ENCODE results near the gene ANKRD17. TPM values are rescaled to one million over a fixed set of nuclear protein-coding genes. Genes with fewer than 3 reads are reported as not detected.

The ANKRD17 gene
- total RNA-seq (2012; rRNA removed), result 75.3 and 77.2 TPM in 2 replicates
- 28.5 and 30.5 TPM in 2 replicates for polyA plus RNA-seq (2012; rRNA removed)
- 6.8 and 8.8 TPM in 2 replicates for polyA plus RNA-seq (2012; cell fraction: cytosol; rRNA removed)
- 13.9 and 48.1 TPM in 2 replicates for polyA plus RNA-seq (2012; cell fraction: nucleus; rRNA removed; ENCODE audit: low replicate concordance)
- percentile 95 among the genes with signal in this experiment for Bru-seq, nascent RNA
- BruChase-seq, experiment 1, labeled RNA remaining after a 6-hour chase, result percentile 95 among the genes with signal in this experiment
- BruChase-seq, experiment 2, labeled RNA remaining after a 2-hour chase, result percentile 97 among the genes with signal in this experiment
- long read RNA-seq, full-length matches to known transcripts, result 1 of 99 reads
- long read RNA-seq, partial matches to known transcripts, result 83 of 99 reads
- long read RNA-seq, other reads (novel, unspliced or antisense), result 15 of 99 reads

DNA sequence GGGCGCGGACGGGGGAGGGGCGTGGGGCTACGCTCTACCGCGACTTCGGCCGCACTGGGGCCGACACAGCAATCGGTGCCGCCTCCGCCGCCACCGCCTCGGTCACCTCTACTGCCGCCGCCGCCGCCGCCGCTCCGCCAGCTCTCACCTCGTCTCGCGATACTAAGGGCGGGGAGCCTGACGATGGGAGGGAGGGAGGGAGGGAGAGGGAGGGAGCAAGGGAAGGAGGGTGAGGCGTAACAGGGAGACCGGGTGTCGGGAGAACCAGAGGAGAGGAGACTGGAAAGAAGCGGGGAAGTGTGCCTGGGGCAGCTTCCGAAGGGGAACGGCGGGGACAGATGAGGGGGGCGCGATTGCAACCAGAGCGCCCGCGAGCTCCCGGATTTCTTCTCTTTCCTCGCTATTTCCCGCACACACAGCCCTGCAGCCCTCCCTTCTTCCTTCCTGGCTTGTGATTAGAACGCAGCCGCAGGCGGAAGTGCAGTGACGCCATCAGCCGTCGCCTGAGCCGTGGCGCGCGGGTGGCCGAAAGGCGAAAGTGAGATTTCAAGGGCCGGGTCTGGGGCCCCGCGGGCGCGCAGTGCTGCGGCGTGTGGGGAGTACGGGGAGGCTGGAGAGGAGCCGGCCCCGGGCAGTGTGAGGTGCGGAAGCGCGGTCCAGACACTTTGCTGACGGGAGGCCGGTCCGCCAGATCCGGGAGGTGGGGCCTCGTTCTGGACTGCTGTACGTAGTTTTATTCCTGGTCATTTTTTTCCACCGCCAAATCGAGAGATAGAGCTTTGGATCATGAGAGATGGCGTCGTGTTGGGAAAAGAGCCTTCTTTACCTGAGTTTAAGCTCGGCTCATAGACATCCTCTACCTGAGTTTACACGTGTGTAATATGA is at the start of gene ANKRD17:
Gene ANKRD17 (minus strand): TSS at position 113 of the 885 bp plus-strand sequence. CDS start 130 bp downstream, outside the sequence.
- in situ Hi-C loops (cut with MboI; ENCODE audit: low sequenced_read_pairs), result loop anchor here (10.0 kb wide), 1 partner anchor 114 kb away; no protein-coding TSS in a partner anchor
- TF ChIP-seq MXI1 (IDR thresholded peaks at IDR 0.05; ENCODE audit: borderline replicate concordance, low read depth, low read length) (peak; percentile 80; the same call in 1 of the 2 replicates), POLR2A (IDR thresholded peaks at IDR 0.05; ENCODE audit: low read depth, low read length) (peak; percentile 93), RCOR1 (IDR thresholded peaks at IDR 0.05; ENCODE audit: insufficient replicate concordance, low read length) (no peak), MAFK (IDR thresholded peaks at IDR 0.05; ENCODE audit: low read depth, low read length) (no peak), CTCF (conservative IDR thresholded peaks at IDR 0.05; ENCODE audit: low read depth, low read length) (0 out of 2 replicates have a peak, but pooled peaks have one; percentile 1), SMC3 (IDR thresholded peaks at IDR 0.05; ENCODE audit: low read depth, low read length) (no peak), USF2 (IDR thresholded peaks at IDR 0.05; ENCODE audit: low read depth, low read length) (no peak), NFE2L2 (IDR thresholded peaks at IDR 0.05; ENCODE audit: low read depth, low read length) (no peak), CHD1 (IDR thresholded peaks at IDR 0.05; ENCODE audit: low read depth, low read length) (no peak), FOS (IDR thresholded peaks at IDR 0.05; ENCODE audit: low read depth, low read length) (no peak), RAD21 (IDR thresholded peaks at IDR 0.05; ENCODE audit: low read length) (0 out of 2 replicates have a peak, but pooled peaks have one; percentile 25), CEBPB (IDR thresholded peaks at IDR 0.05; ENCODE audit: low read depth, low read length) (no peak), RFX5 (IDR thresholded peaks at IDR 0.05; ENCODE audit: low read depth, low read length) (no peak)

More for the DNA sequence above, at the start of gene ANKRD17:
- peak; percentile 91 for DNase-seq
- Histone ChIP-seq H3K4me3 (ENCODE audit: insufficient read depth, low read depth, low read length) (peak within 1 kb of the TSS; percentile 83), H2BK15ac (ENCODE audit: low read depth, low read length) (peak within 1 kb of the TSS; percentile 91; the same call in 2 of the 3 replicates), H3K56ac (ENCODE audit: extremely low read depth, insufficient read depth, low read length) (peak within 1 kb of the TSS; percentile 95), H4K8ac (ENCODE audit: low read depth in 2 of 2, low read length in 2 of 2) (peak within 1 kb of the TSS; percentile 91 to 99), H4K20me1 (ENCODE audit: insufficient read depth, low read length) (peaks cover 32% of the 10 kb centered on the region), H3K36me3 (ENCODE audit: control insufficient read depth, insufficient read depth, low read length) (no peaks in the 10 kb centered on the region), H3K23ac (ENCODE audit: low read depth, low read length) (peak within 1 kb of the TSS; percentile 98), H3K27me3 (ENCODE audit: control insufficient read depth, insufficient read depth, low read length) (no peaks in the 10 kb centered on the region), H2AK5ac (ENCODE audit: low read depth, low read length) (peak within 1 kb of the TSS; percentile 83), H3K9me3 (ENCODE audit: control insufficient read depth, insufficient read depth, low read length) (no peaks in the 10 kb centered on the region), H3K4me1 (ENCODE audit: control insufficient read depth, insufficient read depth, low read length) (no peaks in the 10 kb centered on the region), H3K9me1 (ENCODE audit: insufficient read depth, low read length) (no peaks in the 10 kb centered on the region), H4K91ac (ENCODE audit: insufficient read depth, low read depth, low read length) (peak within 1 kb of the TSS; percentile 81), H2AK9ac (replicated peaks; ENCODE audit: low read depth, low read length, poor library complexity) (peak within 1 kb of the TSS; percentile 94), H3K9ac (ENCODE audit: low read depth, low read length) (peak within 1 kb of the TSS; percentile 99), H3K18ac (ENCODE audit: low read depth, low read length) (peak within 1 kb of the TSS; percentile 87), H3K4ac (ENCODE audit: low read depth, low read length) (peak within 1 kb of the TSS; percentile 96), H2BK5ac (ENCODE audit: low read depth, low read length, poor library complexity, severe bottlenecking) (peak within 1 kb of the TSS; percentile 91), H3K4me2 (ENCODE audit: low read depth, low read length) (peak within 1 kb of the TSS; percentile 99), H2AFZ (replicated peaks; ENCODE audit: low read length, poor library complexity) (peak within 1 kb of the TSS; percentile 95), H3K79me1 (ENCODE audit: low read depth in 1 of 2, low read length in 2 of 2) (peaks cover 20 to 39% of the 10 kb centered on the region in 2 experiments), H2BK20ac (ENCODE audit: low read depth, low read length) (no peak within 1 kb of the TSS), H2BK120ac (ENCODE audit: low read depth, low read length) (peak within 1 kb of the TSS; percentile 74), H3K27ac (ENCODE audit: insufficient read depth, low read length) (peak within 1 kb of the TSS; percentile 96), H4K5ac (ENCODE audit: low read depth, low read length) (peak within 1 kb of the TSS; percentile 94), H3K14ac (replicated peaks; ENCODE audit: low read depth, low read length) (peak within 1 kb of the TSS; percentile 98)
- intact Hi-C loops (cut with micrococcal nuclease), result loop anchor here (1.0 to 5.0 kb wide), 8 partner anchors 37 to 557 kb away; no protein-coding TSS in a partner anchor
- peak; percentile 81 for ATAC-seq (ENCODE audit: low read depth)
- ChIA-PET CTCF (interaction anchor here (1.0 kb wide), 1 partner anchor 40 kb away, joined by 3 read pairs; no protein-coding TSS in a partner anchor), POLR2A (ENCODE audit: unreplicated experiment) (interaction anchor here (0.6 to 1.0 kb wide), 4 partner anchors 21 to 394 kb away, joined by 3 to 6 read pairs (median 4); no protein-coding TSS in a partner anchor)
- dilution Hi-C loops (cut with HindIII; ENCODE audit: low sequenced_read_pairs, unreplicated experiment), result no loop called here
- BruUV-seq (replicated peaks), result no TSS peak
- WGBS, 2 experiments (ENCODE audit: extremely low coverage in 2 of 2, insufficient read length in 1 of 2), result no CpG with 5 or more reads among the region's 80 CpGs

All from IMR-90 (cell line).